GM12891 (cell line): ENCODE results near the gene STRADA.

Experiments
- POLR2A ChIP-seq: IDR thresholded peaks from 2 replicates; pipeline ENCODE4 v1.6.1; 2011; ENCODE audit warnings: low read depth, low read length, control low read depth
- TAF1 ChIP-seq: IDR thresholded peaks from 2 replicates; pipeline ENCODE4 v1.6.1; 2011; ENCODE audit warnings: low read depth, low read length, control low read depth

GRCh38 chr17:63752707-63753106 is 11.1 kb upstream of the STRADA start:
- TF ChIP-seq POLR2A = no peak
- no peak for TF ChIP-seq TAF1
